T-helper 17 cell (primary cell): ENCODE measurements around the gene ADAMTS12. TPM values are rescaled to one million over a fixed set of nuclear protein-coding genes. Genes with fewer than 3 reads are reported as not detected.

Experiments
- ATAC-seq: fragments of 150-1000 bp; cut with Tn5 transposase; 2 replicates; pipeline ENCODE4 v1.10.0; 2021; ENCODE audit warnings: mild to moderate bottlenecking, moderate library complexity
- DNase-seq, 3 donors: peaks; one replicate each; pipeline versions ENCODE4 v3.0.0 to v3.0.0-alpha.2; 2020 to 2021
- H3K9me3 ChIP-seq: one replicate; pipeline ENCODE4 v1.7.0; 2013; ENCODE audit warnings: low read length, mild to moderate bottlenecking; ENCODE audit not compliant: control insufficient read depth, poor library complexity, severe bottlenecking
- H3K27ac Mint-ChIP-seq: one replicate; pipeline ENCODE4 v1.8.0; 2022; ENCODE audit warnings: mild to moderate bottlenecking, moderate library complexity, mixed read lengths
- H3K27me3 Mint-ChIP-seq: one replicate; pipeline ENCODE4 v1.8.0; 2022; ENCODE audit warnings: mixed read lengths
- H3K36me3 Mint-ChIP-seq: one replicate; pipeline ENCODE4 v1.8.0; 2022; ENCODE audit warnings: low read depth, mixed read lengths
- H3K4me1 Mint-ChIP-seq: one replicate; pipeline ENCODE4 v1.8.0; 2022; ENCODE audit warnings: mild to moderate bottlenecking, mixed read lengths
- H3K4me3 Mint-ChIP-seq: one replicate; pipeline ENCODE4 v1.8.0; 2022; ENCODE audit warnings: mild to moderate bottlenecking, moderate library complexity, mixed read lengths
- total RNA-seq, 4 donors: library from RNA in 2 of 4; stranded (reverse) in 2 of 4; gene quantifications; one replicate each; pipeline ENCODE4 v1.2.3 and lab custom pipeline; 2022 to 2026

The ADAMTS12 gene
- total RNA-seq, 2 donors from 2014 or later = not detected

DNA sequence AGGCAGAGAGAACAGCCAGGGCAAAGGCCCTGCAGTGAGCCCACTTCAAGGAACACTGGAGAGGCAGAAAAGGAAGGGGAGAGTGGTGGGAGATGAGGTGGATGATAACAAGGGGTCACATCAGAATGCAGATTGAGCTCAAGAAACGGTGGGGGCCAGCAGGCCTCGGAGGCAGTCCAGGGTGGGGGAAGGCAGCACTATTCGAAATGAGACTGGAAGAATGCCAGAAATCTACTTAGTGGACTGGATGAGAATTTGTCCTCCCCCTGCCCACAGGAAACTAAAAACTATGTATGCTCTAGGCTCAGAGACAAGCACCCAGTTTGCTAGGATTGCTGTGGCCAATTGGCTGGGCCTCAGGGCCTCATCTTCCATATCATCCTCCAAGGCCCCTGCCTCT lies 148.7 kb downstream of the ADAMTS12 start:
- Mint-ChIP-seq H3K36me3 (no peaks in the 10 kb centered on the region), H3K27ac (no peak overlapping the region), H3K4me1 (no peaks in the 10 kb centered on the region), H3K27me3 (no peaks in the 10 kb centered on the region), H3K4me3 (no peak overlapping the region)
- no peak for DNase-seq
- H3K9me3 ChIP-seq = no peaks in the 10 kb centered on the region
- no peak for ATAC-seq

DNA sequence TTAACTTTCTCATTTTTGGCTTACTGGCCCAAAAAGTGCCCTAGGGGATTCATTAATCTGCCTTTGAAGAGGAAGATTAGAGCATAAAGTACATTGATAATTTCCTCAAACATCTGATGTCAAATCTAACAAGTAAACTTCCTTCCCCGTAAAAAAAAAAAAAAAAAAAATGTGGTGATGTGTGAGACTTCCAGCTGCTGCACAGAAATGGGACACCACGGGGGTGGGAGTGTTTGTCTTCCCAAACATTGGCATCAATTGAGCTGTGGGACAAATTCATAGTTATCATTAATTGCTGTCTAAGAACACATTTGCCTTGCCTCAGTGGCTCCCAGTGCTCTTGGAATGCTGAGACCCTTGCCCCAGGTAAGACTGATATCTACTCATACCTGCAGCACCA lies 149.6 kb downstream of the ADAMTS12 start:
- ATAC-seq (no peak), DNase-seq (no peak)
- H3K4me3 Mint-ChIP-seq = no peak overlapping the region
- no peaks in the 10 kb centered on the region for H3K9me3 ChIP-seq
- no peaks in the 10 kb centered on the region for H3K27me3 Mint-ChIP-seq
- H3K27ac Mint-ChIP-seq = no peak overlapping the region
- no peaks in the 10 kb centered on the region for H3K36me3 Mint-ChIP-seq
- H3K4me1 Mint-ChIP-seq = no peaks in the 10 kb centered on the region

DNA sequence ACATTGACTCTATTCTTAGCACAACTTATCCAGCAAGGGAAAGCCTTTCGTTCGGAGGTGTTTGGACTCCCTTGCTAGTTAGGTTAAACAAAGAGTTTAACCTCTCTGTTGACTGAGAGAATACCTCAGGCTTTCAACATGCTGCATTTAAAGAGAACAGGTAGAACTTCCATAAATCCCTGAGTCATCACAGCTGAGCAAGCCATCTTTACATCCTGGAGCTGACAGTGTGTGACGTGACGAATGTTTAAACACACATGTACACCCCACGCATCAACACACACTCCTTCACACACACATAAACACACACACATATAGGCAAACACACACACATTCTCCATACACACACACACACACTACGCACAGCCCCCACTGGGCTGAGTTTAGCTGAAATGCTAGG lies 152.8 kb downstream of the ADAMTS12 start:
- H3K9me3 ChIP-seq = no peaks in the 10 kb centered on the region
- ATAC-seq = no peak
- Mint-ChIP-seq H3K4me1 (no peaks in the 10 kb centered on the region), H3K4me3 (no peak overlapping the region), H3K36me3 (no peaks in the 10 kb centered on the region), H3K27me3 (peaks cover 5% of the 10 kb centered on the region), H3K27ac (no peak overlapping the region)
- DNase-seq = no peak

DNA sequence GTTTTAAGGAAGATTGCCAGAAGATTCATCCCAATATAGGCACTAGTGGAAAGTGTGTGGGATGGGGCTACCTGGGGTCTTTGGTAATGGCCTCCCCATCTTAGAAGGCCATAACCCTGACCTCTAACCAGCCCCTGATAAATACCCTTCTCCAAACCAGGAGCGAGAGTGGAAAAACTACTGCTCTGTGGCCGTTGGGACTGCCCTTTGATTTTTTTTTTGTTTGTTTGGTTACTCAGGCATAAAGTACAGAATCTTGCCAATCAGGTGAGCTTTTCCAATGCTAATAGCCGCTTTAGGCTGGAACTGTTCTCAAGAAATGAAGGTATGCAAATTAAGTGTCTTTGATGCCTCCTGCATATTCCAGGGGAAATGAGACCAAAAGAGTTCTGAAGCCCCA lies 153.7 kb downstream of the ADAMTS12 start:
- no peak overlapping the region for H3K4me3 Mint-ChIP-seq
- no peak for DNase-seq
- H3K27me3 Mint-ChIP-seq = peaks cover 9% of the 10 kb centered on the region
- ATAC-seq = no peak
- H3K4me1 Mint-ChIP-seq = no peaks in the 10 kb centered on the region
- H3K9me3 ChIP-seq = no peaks in the 10 kb centered on the region
- no peaks in the 10 kb centered on the region for H3K36me3 Mint-ChIP-seq
- no peak overlapping the region for H3K27ac Mint-ChIP-seq

DNA sequence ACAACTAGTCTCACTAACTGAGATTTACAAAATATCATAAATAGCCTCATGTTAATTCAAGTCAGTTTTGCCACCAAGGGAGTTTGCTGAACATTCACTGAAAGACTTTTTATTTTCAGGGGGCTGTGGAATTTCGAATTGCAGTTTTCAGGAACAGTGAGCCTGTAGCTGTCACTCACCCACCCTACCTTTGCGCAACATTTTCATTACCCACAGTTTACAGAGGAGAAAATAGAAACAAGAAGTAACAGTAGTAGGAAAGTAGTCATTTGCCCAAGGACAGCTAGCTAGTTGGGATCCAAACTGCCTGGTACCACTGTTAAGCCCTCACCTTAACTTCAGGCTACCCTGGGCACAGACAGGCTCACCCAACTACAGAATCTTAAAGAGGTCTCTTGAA lies 154.1 kb downstream of the ADAMTS12 start:
- Mint-ChIP-seq H3K36me3 (no peaks in the 10 kb centered on the region), H3K27ac (no peak overlapping the region), H3K4me3 (no peak overlapping the region), H3K4me1 (no peaks in the 10 kb centered on the region), H3K27me3 (peaks cover 9% of the 10 kb centered on the region)
- H3K9me3 ChIP-seq = no peaks in the 10 kb centered on the region
- DNase-seq (no peak), ATAC-seq (no peak)

DNA sequence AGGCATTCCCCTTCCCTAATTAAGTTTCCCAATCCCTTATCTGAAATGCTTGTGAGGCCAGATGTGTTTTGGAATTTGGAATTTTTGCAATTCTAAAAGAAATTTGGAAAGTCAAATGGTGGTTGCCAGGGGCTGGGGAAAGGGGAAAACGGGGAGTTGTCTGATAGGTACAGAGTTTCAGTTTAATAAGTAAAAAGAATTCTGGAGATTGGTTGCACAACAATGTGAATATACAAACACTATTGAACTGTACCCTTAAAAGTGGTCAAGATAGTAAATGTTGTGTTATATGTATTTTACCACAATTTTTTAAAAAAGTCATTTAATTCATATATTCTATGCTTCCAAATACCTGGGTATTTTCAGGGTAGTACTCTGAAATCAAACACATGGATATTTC lies 154.5 kb downstream of the ADAMTS12 start:
- Mint-ChIP-seq H3K4me1 (no peaks in the 10 kb centered on the region), H3K27ac (no peak overlapping the region), H3K27me3 (peaks cover 9% of the 10 kb centered on the region), H3K4me3 (no peak overlapping the region), H3K36me3 (no peaks in the 10 kb centered on the region)
- no peak for ATAC-seq
- no peaks in the 10 kb centered on the region for H3K9me3 ChIP-seq
- DNase-seq = no peak

DNA sequence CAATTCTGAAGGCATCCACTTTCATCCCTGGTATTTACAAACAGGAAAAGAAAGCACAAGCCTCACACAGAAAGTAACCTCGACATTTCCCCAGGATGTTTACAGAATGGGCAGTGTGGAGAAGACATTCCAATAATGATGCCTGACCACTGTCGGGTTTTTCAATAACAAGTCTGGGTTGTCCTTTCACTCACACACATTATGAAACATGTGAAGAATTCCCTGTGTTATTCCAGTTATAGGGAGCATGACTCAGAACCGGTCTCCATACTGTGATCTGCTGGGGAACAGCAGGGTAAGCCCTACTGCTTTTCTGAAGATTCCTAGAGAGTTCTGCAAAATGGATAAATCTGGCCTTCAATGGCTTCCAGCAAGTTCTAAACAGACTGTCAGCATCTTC lies 155.3 kb downstream of the ADAMTS12 start:
- Mint-ChIP-seq H3K27me3 (peaks cover 15% of the 10 kb centered on the region), H3K36me3 (no peaks in the 10 kb centered on the region), H3K4me3 (no peak overlapping the region), H3K27ac (no peak overlapping the region), H3K4me1 (no peaks in the 10 kb centered on the region)
- ATAC-seq (no peak), DNase-seq (no peak)
- H3K9me3 ChIP-seq = no peaks in the 10 kb centered on the region

DNA sequence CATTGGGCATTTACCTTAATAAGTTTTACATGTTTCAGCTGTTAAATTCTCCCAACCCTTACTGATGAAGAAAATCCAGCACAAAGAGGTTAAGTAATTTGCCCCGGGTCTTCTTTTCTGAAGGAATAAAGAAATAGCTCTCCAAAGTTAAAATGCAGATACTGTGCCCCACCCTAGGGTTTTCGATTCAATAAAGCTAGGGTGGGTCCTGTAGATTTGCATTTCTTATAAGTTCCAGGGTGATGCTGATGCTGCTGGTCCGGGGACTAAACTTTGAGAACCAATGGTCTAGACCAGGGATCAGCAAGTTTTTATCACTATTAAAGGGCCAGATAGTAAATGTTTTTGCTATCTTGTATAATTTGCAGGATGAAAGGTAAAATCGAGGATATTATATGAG lies 156.7 kb downstream of the ADAMTS12 start:
- Mint-ChIP-seq H3K4me1 (no peaks in the 10 kb centered on the region), H3K4me3 (no peak overlapping the region), H3K36me3 (no peaks in the 10 kb centered on the region), H3K27me3 (peaks cover 20% of the 10 kb centered on the region), H3K27ac (no peak overlapping the region)
- H3K9me3 ChIP-seq = no peaks in the 10 kb centered on the region
- ATAC-seq (no peak), DNase-seq (no peak)

DNA sequence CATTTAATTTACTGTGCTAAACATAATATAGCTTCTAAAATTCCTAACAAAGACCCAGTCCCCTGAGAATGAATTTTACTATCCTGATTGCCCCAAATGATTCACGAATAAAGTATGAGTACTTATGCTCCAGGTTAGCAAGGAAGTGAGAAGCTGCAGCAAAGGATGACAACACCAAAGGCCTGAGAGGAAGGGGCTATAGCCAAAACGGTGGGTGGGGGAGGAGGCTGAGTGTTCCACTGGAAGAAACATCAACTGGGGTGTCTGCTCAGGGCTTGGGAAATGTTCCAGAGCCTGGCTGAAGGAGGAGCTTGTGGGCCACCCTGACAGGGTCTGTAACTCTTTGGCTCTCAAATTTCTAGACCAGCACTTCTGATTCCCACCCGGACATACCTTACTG lies 157.3 kb downstream of the ADAMTS12 start:
- Mint-ChIP-seq H3K4me3 (no peak overlapping the region), H3K27me3 (peaks cover 20% of the 10 kb centered on the region), H3K36me3 (no peaks in the 10 kb centered on the region), H3K4me1 (no peaks in the 10 kb centered on the region), H3K27ac (no peak overlapping the region)
- DNase-seq = no peak
- no peaks in the 10 kb centered on the region for H3K9me3 ChIP-seq
- ATAC-seq = no peak

DNA sequence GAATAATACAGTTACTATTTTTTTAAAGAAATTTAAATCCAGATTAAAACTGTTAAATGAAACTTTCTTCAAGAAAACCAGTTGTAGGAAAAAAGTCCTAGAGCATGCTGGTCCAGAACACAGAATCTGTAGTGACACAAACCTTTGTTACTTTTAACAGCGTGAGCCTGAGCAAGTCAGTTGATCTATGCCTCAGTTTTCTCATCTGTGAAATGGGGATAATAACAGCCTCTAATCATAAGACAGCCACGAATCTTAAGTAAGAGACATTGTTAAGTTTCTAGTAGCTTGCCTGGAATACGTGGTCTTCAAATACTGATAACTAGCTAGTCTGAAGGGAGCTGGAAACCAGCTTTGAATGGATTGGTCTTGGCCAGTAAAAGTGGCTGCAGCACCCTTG lies 158.6 kb downstream of the ADAMTS12 start:
- Mint-ChIP-seq H3K27ac (no peak overlapping the region), H3K4me1 (no peaks in the 10 kb centered on the region), H3K36me3 (no peaks in the 10 kb centered on the region), H3K27me3 (peaks cover 20% of the 10 kb centered on the region), H3K4me3 (no peak overlapping the region)
- DNase-seq (no peak), ATAC-seq (no peak)
- H3K9me3 ChIP-seq = no peaks in the 10 kb centered on the region

DNA sequence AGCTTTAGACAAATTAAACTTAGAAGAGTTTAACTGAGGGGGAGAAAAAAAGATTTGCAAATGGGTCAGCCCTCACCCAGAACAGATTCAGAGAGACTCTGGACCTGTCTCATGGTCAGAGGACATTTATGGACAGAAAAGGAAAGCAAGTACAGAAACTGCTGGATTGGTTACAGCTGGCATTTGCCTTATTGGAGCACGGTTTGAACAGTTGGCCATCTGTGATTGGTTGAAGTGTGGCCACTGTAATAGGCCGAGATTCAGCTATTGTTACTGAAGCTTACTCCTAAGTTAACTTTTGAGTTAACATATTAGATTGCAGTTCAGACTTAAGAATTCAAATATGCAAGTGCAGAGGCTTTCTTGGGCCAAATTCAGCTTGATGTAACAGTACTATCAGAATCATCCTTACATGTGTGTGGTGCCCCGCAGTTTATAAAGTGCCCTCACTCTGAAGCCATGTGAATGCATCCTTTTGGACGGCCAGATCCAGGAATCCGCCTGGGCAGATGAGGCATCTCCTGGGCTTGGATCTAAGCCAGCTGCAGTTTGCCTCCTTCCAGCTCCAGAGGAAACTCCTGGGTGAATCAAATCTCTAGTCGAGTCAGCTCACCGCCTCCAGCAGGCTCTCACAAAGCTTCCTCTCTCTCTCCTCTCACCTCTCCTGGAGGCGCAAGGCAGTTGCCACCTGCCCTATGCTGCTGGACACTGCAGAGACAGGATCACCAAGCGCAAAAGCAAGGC lies 165.2 kb downstream of the ADAMTS12 start:
- Mint-ChIP-seq H3K27me3 (peaks cover 6% of the 10 kb centered on the region), H3K4me3 (no peak overlapping the region), H3K36me3 (no peaks in the 10 kb centered on the region), H3K4me1 (no peaks in the 10 kb centered on the region), H3K27ac (no peak overlapping the region)
- no peak for ATAC-seq
- no peaks in the 10 kb centered on the region for H3K9me3 ChIP-seq
- DNase-seq = no peak

DNA sequence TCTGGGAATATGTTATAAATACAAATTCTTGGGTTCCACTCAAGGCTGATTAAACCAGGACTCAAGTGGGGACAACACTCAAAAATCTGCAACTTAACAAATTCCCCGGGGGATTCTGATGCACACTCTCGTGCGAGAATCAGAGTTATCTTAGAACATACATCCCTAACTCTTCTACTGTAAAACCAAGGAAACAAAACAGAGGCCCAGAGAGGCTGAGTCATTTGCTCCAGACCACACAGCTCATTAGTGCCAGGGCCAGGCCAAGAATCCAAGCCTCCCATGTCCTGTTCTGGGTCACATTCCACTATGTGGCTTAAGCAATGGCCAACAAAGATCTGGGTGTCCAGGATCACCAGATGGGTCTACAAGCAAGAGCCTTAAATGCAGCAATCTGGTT lies 166.0 kb downstream of the ADAMTS12 start:
- Mint-ChIP-seq H3K27me3 (no peaks in the 10 kb centered on the region), H3K4me3 (no peak overlapping the region), H3K4me1 (no peaks in the 10 kb centered on the region), H3K36me3 (no peaks in the 10 kb centered on the region), H3K27ac (no peak overlapping the region)
- ATAC-seq = no peak
- no peaks in the 10 kb centered on the region for H3K9me3 ChIP-seq
- DNase-seq = no peak

DNA sequence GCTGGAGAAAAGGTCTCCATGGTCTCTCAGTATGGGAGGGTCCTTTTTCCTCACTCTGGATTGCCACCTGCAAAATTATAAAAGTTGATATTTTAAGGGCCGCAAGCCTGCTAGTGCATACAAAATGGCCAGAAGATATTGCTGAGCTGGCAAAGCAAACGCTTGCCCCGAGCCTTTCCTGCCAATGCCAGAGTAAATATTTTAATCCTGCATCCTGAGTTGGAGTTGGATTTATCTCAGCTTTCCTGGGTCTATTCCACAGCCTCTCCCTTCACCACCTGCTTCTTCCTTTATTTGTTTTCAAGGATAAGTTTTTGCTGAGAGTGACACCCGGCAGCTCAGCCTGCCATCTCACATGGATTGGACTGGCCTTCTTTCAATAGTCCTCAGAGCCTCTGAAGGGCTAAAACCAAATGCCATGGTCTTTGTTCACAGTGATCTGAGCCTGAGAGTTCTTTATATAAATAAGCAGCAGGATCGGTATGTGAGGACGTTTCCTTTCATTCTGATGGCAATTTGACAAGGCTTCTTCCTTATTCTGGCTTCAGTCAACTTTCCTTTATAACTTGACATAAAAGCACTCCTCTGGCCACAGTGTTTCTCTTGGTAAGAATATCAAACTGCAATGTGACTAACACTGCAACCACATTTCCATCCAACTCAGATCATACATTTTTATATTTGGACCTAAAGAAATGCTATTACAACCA lies 170.1 kb downstream of the ADAMTS12 start:
- no peaks in the 10 kb centered on the region for H3K9me3 ChIP-seq
- H3K36me3 Mint-ChIP-seq = no peaks in the 10 kb centered on the region
- no peak overlapping the region for H3K27ac Mint-ChIP-seq
- no peak for DNase-seq
- no peaks in the 10 kb centered on the region for H3K4me1 Mint-ChIP-seq
- H3K4me3 Mint-ChIP-seq = no peak overlapping the region
- no peak for ATAC-seq
- no peaks in the 10 kb centered on the region for H3K27me3 Mint-ChIP-seq

DNA sequence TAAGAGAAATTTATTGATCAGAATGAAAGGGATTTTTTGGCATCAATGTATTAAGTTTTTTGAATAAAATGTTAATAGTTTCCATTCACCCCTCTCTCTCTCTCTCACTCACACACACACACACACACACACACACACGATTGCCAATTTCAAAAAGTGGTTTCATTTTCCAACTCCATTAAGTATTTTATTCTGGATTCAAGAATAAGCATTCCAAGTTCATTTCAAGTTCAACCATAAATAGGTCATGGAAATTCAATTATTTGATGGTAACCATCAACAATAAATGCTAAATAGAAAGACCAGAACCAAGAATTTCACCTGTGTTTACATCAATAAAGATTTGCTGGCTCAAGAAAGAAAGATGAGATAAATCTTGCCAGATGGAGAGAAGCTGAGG lies 171.6 kb downstream of the ADAMTS12 start:
- Mint-ChIP-seq H3K36me3 (no peaks in the 10 kb centered on the region), H3K4me3 (no peak overlapping the region), H3K27ac (no peak overlapping the region), H3K27me3 (no peaks in the 10 kb centered on the region), H3K4me1 (no peaks in the 10 kb centered on the region)
- no peak for DNase-seq
- ATAC-seq = no peak
- H3K9me3 ChIP-seq = no peaks in the 10 kb centered on the region
